Stimulated activated CD8-positive, alpha-beta memory T cell treated with anti-CD3 and anti-CD28 coated beads, Interleukin-12 subunit alpha, Interleukin-12 subunit beta, amount 100 ng/mL, for 24 hours (primary cell): ENCODE results near the gene PTPRN2.
"Not testable (repeated sequence)": the region's sequence is repeated elsewhere in the genome, so short reads cannot be mapped to it uniquely, and the experiment has no call there.

Experiments
- DNase-seq: peaks from one replicate; pipeline ENCODE4 v3.0.0-alpha.2; 2020; ENCODE audit errors: extremely low read depth

Gene PTPRN2

GRCh38 chr7:158419238-158419785, 168.3 kb downstream of the PTPRN2 start:
- DNase-seq, result no peak

GRCh38 chr7:158418395-158418794, 169.2 kb downstream of the PTPRN2 start:
- not testable (repeated sequence) for DNase-seq

GRCh38 chr7:158416283-158416933, 171.2 kb downstream of the PTPRN2 start:
- DNase-seq, result no peak

- no peak for DNase-seq
Observed at GRCh38 chr7:158415316-158415715, 172.3 kb downstream of the PTPRN2 start.

- DNase-seq, result no peak
Observed at GRCh38 chr7:158414486-158414961, 173.1 kb downstream of the PTPRN2 start.

GRCh38 chr7:158414002-158414401, 173.6 kb downstream of the PTPRN2 start:
- DNase-seq, result no peak

- no peak for DNase-seq
Observed at GRCh38 chr7:158411232-158411950, 176.2 kb downstream of the PTPRN2 start.

- no peak for DNase-seq
Observed at GRCh38 chr7:158410720-158411119, 176.9 kb downstream of the PTPRN2 start.

- no peak for DNase-seq
Observed at GRCh38 chr7:158409816-158410330, 177.8 kb downstream of the PTPRN2 start.

GRCh38 chr7:158409120-158409519, 178.5 kb downstream of the PTPRN2 start:
- DNase-seq, result no peak

GRCh38 chr7:158408318-158408920, 179.2 kb downstream of the PTPRN2 start:
- no peak for DNase-seq

GRCh38 chr7:158407581-158408317, 179.9 kb downstream of the PTPRN2 start:
- DNase-seq, result no peak

- no peak for DNase-seq
Observed at GRCh38 chr7:158406801-158407200, 180.8 kb downstream of the PTPRN2 start.

GRCh38 chr7:158406364-158406763, 181.3 kb downstream of the PTPRN2 start:
- DNase-seq, result no peak

- DNase-seq, result not testable (repeated sequence)
Observed at GRCh38 chr7:158405771-158406170, 181.9 kb downstream of the PTPRN2 start.

GRCh38 chr7:158405324-158405723, 182.3 kb downstream of the PTPRN2 start:
- DNase-seq, result no peak

- no peak for DNase-seq
Observed at GRCh38 chr7:158404031-158404761, 183.4 kb downstream of the PTPRN2 start.

- DNase-seq, result no peak
Observed at GRCh38 chr7:158403013-158403821, 184.4 kb downstream of the PTPRN2 start.

- no peak for DNase-seq
Observed at GRCh38 chr7:158402471-158402870, 185.2 kb downstream of the PTPRN2 start.

GRCh38 chr7:158401826-158402225, 185.8 kb downstream of the PTPRN2 start:
- DNase-seq, result no peak
